ENCODE measurements around the gene MAP3K20.

DNA sequence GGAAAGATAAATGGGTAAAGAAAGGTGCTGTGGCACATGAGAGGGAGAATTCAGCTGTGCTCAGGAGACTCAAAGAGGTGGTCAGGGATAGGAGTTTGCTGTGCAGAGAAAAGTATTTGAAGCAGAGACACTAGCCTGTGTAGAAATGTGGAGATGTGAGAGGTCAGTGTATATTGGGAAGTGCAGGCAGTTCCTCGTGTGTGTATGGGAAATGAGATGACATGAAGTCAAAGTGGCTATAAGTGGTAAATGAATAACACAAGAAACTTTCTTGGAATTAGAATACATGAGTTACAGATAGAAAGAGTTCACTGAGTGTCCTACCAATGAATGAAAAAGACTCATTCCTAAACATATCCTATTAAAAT, 11.6 kb downstream of the MAP3K20 start:
- no peak for TF ChIP-seq CTCF (IDR thresholded peaks at IDR 0.05)
- TF ChIP-seq EP300 (IDR thresholded peaks at IDR 0.05): no peak
